ENCODE results near the gene TMEM94.
A peak's percentile ranks its signal among the peaks of the same experiment; 100 is the strongest.

DNA sequence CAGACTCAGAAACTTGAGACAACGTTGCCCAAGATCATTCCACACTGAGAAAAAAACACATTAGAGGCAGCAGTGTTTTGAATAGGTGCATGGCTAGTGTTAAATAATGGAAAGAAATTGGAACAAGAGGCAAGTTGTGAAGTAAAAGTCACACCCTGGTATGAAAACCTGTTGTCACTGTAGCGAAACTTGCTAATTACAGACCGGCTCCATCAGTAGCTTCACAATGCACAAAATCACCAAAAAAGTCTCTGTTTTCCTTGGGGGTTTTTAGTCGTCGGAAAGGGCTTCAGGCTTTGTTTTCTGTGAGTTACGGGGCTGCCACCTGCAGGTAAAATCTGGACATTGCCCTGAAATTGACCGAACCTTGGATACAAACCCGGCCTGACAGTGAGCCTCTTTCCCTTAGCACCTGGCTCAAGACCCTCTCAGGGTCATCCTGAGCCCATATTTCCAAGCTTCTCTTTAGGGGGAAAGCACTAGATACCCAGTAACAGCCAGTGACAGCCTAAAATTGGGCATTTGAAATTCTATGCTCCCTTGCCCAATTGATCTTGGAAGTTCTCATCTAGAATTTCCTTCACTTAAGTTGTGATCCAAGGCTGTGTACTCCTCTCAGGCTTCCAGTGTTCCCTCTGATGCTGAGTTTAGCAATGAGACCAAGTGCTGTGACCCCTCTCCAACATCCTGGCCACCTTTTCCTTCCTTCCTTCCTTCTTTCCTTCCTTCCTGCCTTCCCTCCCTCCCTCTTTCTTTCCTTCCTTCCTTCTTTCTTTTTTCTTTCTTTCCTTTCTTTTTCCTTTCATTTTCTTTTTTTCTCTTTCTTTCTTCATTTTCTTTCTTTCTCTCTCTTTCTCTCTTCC lies 43.7 kb upstream of the TMEM94 start:
- TF ChIP-seq CTCF (conservative IDR thresholded peaks at IDR 0.05), result peak; percentile 93
- no peak for TF ChIP-seq ZFX (IDR thresholded peaks at IDR 0.05)

All from C4-2B (cell line).